ENCODE results near the gene PGM2L1.

Gene PGM2L1

DNA sequence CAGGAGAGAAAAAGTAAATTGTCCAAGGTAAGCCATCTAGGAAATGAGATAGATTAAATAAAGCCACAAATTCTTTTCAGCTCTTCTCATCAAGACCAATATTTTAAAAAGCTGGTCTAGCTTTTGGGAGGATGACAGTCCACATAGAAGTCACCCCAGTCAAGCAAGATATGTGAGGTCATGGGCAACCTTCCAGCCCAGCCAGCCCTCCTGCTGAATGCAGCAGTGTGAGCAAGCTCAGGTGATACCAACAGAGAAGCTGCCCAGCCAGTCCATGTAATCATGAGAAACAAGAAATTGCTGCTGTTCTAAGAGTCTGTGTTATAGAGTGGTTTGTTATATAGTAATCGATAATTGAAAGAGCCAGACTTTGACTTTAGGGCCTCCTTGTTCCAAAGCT is 40.4 kb upstream of the PGM2L1 start:
- in situ Hi-C loops (cut with HindIII; ENCODE audit: low sequenced_read_pairs), result no loop called here
- H3K4me3 ChIP-seq (ENCODE audit: low read depth, low read length), result no peak overlapping the region
- TF ChIP-seq, protein P1, sequence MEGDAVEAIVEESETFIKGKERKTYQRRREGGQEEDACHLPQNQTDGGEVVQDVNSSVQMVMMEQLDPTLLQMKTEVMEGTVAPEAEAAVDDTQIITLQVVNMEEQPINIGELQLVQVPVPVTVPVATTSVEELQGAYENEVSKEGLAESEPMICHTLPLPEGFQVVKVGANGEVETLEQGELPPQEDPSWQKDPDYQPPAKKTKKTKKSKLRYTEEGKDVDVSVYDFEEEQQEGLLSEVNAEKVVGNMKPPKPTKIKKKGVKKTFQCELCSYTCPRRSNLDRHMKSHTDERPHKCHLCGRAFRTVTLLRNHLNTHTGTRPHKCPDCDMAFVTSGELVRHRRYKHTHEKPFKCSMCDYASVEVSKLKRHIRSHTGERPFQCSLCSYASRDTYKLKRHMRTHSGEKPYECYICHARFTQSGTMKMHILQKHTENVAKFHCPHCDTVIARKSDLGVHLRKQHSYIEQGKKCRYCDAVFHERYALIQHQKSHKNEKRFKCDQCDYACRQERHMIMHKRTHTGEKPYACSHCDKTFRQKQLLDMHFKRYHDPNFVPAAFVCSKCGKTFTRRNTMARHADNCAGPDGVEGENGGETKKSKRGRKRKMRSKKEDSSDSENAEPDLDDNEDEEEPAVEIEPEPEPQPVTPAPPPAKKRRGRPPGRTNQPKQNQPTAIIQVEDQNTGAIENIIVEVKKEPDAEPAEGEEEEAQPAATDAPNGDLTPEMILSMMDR (IDR thresholded peaks at IDR 0.05; ENCODE audit: low read depth, low read length), result no peak
- no peak for DNase-seq (ENCODE audit: low read depth, low spot score)

DNA sequence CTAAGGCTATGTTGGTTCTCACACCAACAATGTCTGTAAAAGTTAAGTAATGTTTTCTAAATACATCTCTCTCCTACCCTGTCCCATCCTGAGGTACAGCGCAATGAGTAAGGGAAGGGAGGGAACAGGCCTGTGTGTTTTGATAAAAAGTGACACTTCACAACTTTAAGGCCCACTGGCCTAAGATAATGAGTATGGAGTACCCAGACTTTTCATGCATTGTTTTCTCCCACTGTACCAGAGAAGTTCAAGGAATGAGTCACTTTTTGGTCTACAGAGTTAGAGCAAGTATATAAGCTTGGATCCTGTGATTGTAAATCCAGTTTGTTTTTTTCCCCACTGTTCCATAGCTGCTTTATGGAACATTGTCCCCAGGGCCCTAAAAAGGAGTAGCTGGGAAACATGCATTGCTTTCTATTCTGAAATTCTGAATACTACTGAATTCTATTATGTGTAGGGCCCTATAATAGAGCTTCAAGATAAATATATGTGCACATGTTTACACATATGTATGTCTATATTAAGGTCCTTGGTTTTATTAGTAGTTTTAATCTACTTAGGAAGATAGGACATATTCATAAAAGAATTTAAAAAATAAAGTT is 39.3 kb upstream of the PGM2L1 start:
- peak; percentile 50 for DNase-seq (ENCODE audit: low read depth, low spot score)
- TF ChIP-seq, protein P1 (IDR thresholded peaks at IDR 0.05; ENCODE audit: low read depth, low read length), result no peak
- in situ Hi-C loops (cut with HindIII; ENCODE audit: low sequenced_read_pairs), result no loop called here
- no peak overlapping the region for H3K4me3 ChIP-seq (ENCODE audit: low read depth, low read length)

DNA sequence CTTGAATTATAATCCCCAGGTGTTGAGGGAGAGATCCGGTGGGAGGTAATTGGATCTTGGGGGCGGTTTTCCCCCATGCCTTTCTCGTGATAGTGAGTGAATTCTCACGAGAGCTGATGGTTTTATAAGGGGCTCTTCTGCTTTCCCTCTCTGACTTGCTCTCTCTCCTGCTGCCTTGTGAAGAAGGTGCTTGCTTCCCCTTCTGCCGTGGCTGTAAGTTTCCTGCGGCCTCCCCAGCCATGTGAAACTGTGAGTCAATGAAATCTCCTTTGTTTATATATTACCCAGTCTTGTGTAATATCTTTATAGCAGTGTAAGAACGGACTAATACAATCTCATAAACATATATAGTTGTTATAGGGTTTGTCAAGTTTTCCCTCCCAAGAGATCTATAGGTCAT is 36.3 kb upstream of the PGM2L1 start:
- TF ChIP-seq, protein P1 (IDR thresholded peaks at IDR 0.05; ENCODE audit: low read depth, low read length), result no peak
- H3K4me3 ChIP-seq (ENCODE audit: low read depth, low read length), result no peak overlapping the region
- DNase-seq (ENCODE audit: low read depth, low spot score), result no peak
- in situ Hi-C loops (cut with HindIII; ENCODE audit: low sequenced_read_pairs), result no loop called here

DNA sequence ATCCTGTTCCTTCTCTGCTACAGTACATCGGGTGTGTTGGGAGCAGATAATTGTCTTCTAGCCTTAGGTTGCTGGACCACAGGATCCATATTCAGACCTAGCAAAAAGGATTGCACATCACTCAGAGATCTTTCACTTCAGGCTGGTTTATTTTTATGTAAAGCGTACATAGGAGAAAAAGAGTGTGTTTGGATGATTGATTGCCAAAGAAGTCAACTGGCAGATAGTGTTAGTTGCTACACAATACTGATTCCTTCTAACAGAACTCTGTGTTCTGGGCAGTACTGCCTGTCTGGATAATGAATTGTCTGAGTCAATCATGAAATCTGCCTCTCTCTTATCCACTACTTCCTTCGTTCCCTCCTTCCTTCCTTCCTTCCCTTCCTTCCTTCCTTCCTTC is 31.0 kb upstream of the PGM2L1 start:
- DNase-seq (ENCODE audit: low read depth, low spot score), result no peak
- TF ChIP-seq, protein P1 (IDR thresholded peaks at IDR 0.05; ENCODE audit: low read depth, low read length), result no peak
- H3K4me3 ChIP-seq (ENCODE audit: low read depth, low read length), result no peak overlapping the region
- in situ Hi-C loops (cut with HindIII; ENCODE audit: low sequenced_read_pairs), result no loop called here

DNA sequence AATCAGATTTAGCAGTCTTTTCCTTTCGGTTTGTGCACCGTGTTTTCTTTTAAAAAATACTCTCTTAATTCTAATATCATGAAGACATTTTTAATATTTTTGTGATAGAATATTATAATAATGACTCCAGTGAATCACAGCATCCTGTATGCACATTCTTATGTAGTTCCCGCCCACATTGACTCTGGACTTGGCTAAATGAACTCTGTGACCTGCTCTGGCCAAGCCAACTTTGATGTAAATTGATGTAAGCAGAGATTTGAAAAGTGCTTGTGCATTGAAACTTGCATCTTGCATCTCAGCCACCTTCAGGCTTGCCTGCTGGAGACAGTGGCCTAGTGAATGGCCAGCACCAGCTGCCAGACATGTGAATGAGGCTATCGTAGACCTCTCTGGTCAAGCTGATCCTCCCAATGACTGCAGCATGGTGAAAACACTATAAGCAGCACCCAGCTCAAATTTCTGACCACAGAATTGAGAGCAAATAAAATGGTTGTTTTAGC is 29.2 kb upstream of the PGM2L1 start:
- H3K4me3 ChIP-seq (ENCODE audit: low read depth, low read length), result no peak overlapping the region
- TF ChIP-seq, protein P1 (IDR thresholded peaks at IDR 0.05; ENCODE audit: low read depth, low read length), result no peak
- in situ Hi-C loops (cut with HindIII; ENCODE audit: low sequenced_read_pairs), result no loop called here
- DNase-seq (ENCODE audit: low read depth, low spot score), result no peak

DNA sequence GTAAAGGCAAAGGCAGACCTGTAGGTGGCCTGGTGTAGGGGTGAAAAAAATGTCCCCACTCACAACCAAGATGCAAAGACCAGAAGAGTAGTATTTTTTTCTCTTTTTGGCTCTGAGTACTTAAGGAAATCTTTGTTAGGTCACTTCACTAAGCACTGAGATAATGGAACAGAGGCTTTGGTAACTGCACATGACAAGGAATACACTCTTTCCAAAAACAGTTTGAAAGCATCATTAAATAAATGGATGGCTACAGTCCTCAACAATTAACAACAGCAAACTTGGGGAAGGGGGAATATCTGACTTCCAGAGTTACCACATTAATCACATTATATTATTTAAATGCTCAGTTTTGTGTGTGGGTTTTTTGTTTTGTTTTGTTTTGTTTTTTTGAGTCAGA is 26.9 kb upstream of the PGM2L1 start:
- no peak for DNase-seq (ENCODE audit: low read depth, low spot score)
- in situ Hi-C loops (cut with HindIII; ENCODE audit: low sequenced_read_pairs), result no loop called here
- H3K4me3 ChIP-seq (ENCODE audit: low read depth, low read length), result no peak overlapping the region
- TF ChIP-seq, protein P1 (IDR thresholded peaks at IDR 0.05; ENCODE audit: low read depth, low read length), result no peak
